Bronchial epithelial cell (primary cell): ENCODE data around the gene PLXNA1. TPM values are rescaled to one million over a fixed set of nuclear protein-coding genes. Genes with fewer than 3 reads are reported as not detected.

Experiments used
- DNase-seq: peaks from one replicate; pipeline ENCODE4 v3.0.0-alpha.2; 2010; ENCODE audit warnings: low read depth
- FAIRE-seq: peaks from 2 replicates; lab custom pipeline; 2011; peaks lifted over from hg19 to GRCh38; lab: Jason Lieb, UNC
- H3K27me3 ChIP-seq: 2 replicates; pipeline ENCODE4 v1.5.1; 2011; ENCODE audit warnings: low read length; ENCODE audit not compliant: control insufficient read depth, insufficient read depth
- H3K36me3 ChIP-seq: 2 replicates; pipeline ENCODE4 v1.5.1; 2011; ENCODE audit warnings: low read length; ENCODE audit not compliant: control insufficient read depth, insufficient read depth
- H3K4me3 ChIP-seq: 2 replicates; pipeline ENCODE4 v1.5.1; 2011; ENCODE audit warnings: mild to moderate bottlenecking, low read depth, low read length, control low read depth
- total RNA-seq: library from RNA; depleted of rRNA; stranded (reverse); fragments of >200 nt; gene quantifications from 2 replicates; pipeline ENCODE4 v1.2.1, GENCODE V29; 2014
- TF ChIP-seq, protein P1 (sequence below): IDR thresholded peaks from 2 replicates; pipeline ENCODE4 v1.5.1; 2011; ENCODE audit warnings: mild to moderate bottlenecking, moderate library complexity, low read length, control low read depth, inconsistent platforms; ENCODE audit not compliant: insufficient read depth, severe bottlenecking

PLXNA1 gene
- total RNA-seq, 1 donor from 2014 or later = 53.4 TPM

DNA sequence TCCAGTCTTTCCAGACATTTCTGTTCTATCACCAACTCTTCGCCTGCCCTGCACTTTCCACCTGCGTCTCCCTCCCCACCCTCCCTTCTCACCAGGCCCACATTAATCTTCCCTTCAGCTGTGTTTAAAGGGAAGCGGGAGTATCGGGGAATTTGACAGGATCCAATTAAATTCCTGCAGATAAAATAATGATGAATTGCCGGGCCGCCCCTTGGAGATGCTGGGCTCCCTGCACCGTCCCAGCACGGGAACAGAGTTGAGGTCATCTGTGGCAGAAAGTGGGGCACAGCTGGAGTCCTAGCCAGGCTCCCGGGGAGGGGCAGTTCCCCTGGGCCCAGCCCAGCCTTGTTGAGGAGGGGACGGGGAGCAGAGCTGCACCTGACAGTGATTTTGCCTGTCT is 30.3 kb downstream of the PLXNA1 start:
- no peak overlapping the region for H3K4me3 ChIP-seq
- H3K27me3 ChIP-seq = no peaks in the 10 kb centered on the region
- TF ChIP-seq, protein P1, sequence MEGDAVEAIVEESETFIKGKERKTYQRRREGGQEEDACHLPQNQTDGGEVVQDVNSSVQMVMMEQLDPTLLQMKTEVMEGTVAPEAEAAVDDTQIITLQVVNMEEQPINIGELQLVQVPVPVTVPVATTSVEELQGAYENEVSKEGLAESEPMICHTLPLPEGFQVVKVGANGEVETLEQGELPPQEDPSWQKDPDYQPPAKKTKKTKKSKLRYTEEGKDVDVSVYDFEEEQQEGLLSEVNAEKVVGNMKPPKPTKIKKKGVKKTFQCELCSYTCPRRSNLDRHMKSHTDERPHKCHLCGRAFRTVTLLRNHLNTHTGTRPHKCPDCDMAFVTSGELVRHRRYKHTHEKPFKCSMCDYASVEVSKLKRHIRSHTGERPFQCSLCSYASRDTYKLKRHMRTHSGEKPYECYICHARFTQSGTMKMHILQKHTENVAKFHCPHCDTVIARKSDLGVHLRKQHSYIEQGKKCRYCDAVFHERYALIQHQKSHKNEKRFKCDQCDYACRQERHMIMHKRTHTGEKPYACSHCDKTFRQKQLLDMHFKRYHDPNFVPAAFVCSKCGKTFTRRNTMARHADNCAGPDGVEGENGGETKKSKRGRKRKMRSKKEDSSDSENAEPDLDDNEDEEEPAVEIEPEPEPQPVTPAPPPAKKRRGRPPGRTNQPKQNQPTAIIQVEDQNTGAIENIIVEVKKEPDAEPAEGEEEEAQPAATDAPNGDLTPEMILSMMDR = no peak
- FAIRE-seq = no peak
- DNase-seq = no peak
- H3K36me3 ChIP-seq = peaks cover 59% of the 10 kb centered on the region

DNA sequence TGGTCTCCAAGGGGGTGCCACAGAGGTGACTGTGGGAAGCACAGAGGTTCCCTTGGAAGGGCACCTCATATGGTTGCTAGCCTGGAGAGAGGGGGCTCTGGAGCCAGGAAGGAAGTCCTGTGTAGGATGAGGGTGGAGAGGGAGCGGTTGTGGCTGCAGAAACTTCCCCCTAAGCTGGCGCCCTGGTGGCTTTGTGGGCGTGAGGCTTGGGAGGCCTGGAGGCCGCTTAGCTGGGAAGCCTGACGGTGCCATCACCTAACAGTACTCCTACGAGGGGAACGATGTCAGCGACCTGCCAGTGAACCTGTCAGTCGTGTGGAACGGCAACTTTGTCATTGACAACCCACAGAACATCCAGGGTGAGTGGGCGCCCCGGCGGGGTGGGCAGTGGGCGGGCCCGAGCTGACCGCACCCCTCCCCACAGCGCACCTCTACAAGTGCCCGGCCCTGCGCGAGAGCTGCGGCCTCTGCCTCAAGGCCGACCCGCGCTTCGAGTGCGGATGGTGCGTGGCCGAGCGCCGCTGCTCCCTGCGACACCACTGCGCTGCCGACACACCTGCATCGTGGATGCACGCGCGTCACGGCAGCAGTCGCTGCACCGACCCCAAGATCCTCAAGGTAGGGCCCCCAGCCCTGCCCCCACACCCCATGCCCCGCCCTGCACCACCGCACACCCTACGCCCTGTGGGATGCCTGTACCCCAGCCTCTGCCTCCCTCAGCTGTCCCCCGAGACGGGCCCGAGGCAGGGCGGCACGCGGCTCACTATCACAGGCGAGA is 31.0 kb downstream of the PLXNA1 start:
- DNase-seq = no peak
- H3K27me3 ChIP-seq = no peaks in the 10 kb centered on the region
- H3K36me3 ChIP-seq = peaks cover 57% of the 10 kb centered on the region
- FAIRE-seq = no peak
- H3K4me3 ChIP-seq = no peak overlapping the region
- TF ChIP-seq, protein P1 = no peak

DNA sequence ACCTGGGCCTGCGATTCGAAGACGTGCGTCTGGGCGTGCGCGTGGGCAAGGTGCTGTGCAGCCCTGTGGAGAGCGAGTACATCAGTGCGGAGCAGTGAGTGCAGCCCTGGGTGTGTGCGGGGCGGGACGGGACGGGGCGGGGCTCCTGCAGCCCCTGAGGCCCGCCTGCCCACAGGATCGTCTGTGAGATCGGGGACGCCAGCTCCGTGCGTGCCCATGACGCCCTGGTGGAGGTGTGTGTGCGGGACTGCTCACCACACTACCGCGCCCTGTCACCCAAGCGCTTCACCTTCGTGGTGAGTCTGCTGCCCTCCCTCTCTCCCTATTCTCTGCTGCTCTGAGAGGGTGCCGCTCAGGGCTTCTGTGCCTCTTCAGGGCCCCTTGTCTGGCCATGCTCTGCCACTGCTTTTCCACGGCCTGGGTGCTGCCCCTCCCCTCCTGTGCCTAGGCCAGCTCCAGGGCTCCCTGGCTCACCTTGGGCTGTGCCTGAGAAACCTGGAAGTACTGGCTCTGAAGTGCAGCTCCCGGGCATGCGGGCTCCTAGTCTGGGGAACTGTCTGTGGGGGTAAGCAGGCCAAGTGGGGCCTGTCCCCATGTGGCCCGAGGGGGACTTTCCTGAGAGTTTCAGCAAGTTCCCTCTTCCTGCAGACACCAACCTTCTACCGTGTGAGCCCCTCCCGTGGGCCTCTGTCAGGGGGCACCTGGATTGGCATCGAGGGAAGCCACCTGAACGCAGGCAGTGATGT is 31.8 kb downstream of the PLXNA1 start:
- no peak for FAIRE-seq

DNA sequence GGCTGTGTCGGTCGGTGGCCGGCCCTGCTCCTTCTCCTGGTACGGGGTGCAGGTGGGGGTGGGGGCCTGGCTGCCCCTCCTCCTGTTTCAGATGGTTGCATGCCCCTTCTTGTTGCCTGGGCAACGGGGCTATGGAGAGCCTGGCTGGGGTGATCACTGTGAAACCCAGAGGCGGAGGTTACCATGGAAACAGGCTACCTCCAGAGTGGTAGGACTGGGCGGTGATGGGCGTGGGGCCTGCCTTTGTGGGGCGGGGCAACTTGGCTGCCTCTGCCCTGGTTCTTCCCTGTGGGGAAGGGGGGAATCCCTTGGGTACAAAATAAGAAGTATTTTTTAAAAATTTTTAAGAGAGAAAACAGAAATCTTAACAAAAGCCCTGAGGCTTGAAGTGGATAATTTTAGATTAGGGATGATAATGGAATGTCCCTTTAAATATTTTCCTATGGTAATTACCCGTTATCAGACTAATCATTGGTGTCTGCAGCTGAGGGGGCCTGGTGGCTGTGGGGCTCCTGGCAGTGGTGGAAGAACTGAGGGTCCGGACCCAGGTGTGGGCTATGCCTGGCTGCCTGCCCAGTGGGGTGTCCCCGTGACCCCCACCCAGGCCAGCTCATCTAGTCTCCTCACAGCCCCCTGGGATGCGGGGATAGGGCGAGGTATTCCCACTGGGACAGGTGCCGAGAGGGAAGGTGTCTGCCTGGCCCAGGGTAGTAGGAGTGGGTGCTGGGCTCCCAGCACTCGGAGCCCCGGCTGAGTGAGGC is 32.5 kb downstream of the PLXNA1 start:
- H3K27me3 ChIP-seq = no peaks in the 10 kb centered on the region
- no peak for DNase-seq
- no peak overlapping the region for H3K4me3 ChIP-seq
- TF ChIP-seq, protein P1 = no peak
- FAIRE-seq = no peak
- peaks cover 58% of the 10 kb centered on the region for H3K36me3 ChIP-seq

More for the DNA sequence above, 31.8 kb downstream of the PLXNA1 start:
- H3K27me3 ChIP-seq = no peaks in the 10 kb centered on the region
- TF ChIP-seq, protein P1 = no peak
- H3K36me3 ChIP-seq = peaks cover 58% of the 10 kb centered on the region
- DNase-seq = no peak
- H3K4me3 ChIP-seq = no peak overlapping the region

DNA sequence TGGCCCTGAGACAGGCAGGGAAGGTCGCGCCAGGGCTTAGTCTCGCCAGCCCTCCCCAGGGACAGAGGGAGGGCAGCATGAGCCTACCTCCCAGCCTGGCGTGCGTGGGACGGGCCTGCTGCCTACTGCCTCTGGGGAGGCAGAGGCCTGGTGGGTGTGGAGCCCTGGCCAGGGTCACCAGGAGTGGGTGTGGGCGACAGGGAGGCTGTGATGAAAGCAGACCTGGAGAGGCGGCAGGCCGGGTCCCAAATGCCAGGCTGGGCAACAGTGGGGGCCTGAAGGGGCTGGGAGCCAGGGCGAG is 33.1 kb downstream of the PLXNA1 start:
- FAIRE-seq = no peak
- DNase-seq = no peak
- TF ChIP-seq, protein P1 = no peak
- Histone ChIP-seq H3K27me3 (no peaks in the 10 kb centered on the region), H3K36me3 (peaks cover 58% of the 10 kb centered on the region), H3K4me3 (no peak overlapping the region)
